GM04504 (cell line): ENCODE data around the gene SNAPC5.

Experiments
- DNase-seq: peaks from one replicate; pipeline ENCODE4 v3.0.0-alpha.2; 2012; ENCODE audit warnings: low read depth

SNAPC5 gene

DNA sequence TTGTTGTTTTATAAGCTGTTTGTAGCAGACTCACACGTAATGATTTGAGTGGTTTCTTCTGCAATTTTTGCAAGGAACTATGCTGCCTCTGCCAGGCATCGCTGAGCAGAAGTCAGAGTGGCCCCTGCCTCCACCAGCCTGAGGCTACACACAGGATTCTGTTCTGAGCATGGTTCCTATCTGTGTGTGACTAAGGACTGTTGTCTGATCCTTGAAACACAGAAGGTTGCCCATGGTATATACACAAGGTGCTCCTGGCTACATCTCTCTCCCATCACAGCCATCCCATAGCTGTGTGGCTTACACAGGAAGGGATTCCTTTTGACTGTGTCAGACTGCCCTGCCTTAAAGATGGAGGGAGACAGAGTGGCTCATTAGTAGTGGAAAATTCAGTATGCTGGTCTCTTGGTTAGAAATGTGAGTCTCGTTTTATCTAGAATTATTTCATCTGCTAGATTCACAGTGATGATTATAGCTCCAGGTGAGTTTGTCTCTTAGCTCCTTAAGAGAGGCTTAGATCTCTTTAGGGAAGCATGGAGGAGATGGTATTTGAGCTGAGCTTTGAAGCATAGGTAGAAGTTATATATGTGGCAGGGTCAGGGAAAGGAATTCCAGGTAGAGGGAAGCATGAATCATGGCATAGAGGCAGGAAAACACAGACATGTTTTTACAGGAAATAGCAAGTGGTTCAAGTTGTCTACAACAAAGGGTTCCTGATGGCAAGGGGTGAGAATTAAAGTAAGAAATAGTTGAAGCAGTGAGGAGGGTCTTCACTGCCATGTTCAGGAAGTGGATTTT, 37.5 kb downstream of the SNAPC5 start:
- DNase-seq: no peak

DNA sequence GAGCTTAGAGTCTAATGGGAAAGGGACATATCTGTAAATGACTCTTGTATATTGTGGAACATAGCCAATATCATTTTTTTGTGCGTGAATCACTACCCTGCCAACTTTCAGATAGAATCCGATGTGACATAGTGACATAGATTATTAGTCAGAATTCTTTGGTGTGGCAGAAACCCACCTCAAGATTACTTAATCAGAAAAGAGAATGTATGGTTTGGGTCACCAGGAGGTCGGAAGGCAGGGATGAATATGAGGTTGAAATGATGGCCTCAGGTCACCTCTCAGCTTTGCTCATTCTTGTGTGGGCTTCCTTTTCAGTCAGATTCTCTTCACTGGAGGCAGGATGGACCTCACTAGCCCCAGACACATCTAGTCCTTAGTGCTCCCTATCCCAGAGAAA, 41.4 kb downstream of the SNAPC5 start:
- no peak for DNase-seq

DNA sequence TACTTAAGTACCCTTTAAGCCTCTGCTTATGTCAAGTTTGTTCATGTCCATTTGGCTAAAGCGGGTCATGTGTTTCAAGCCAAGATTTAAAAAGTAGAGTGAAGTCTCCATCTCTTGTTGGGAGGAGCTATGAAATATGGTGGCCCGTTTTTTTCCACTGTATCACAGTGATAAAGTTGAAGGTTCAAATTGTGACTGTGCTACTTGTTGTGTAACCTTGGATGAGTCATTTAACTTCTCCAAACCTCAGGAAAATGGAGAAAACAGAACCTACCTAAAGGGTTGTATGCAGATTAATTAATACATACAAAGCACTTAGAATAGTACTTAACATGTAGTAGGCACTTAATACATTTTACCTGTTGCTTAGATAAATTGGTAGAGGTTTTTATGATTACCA, 43.4 kb downstream of the SNAPC5 start:
- no peak for DNase-seq

DNA sequence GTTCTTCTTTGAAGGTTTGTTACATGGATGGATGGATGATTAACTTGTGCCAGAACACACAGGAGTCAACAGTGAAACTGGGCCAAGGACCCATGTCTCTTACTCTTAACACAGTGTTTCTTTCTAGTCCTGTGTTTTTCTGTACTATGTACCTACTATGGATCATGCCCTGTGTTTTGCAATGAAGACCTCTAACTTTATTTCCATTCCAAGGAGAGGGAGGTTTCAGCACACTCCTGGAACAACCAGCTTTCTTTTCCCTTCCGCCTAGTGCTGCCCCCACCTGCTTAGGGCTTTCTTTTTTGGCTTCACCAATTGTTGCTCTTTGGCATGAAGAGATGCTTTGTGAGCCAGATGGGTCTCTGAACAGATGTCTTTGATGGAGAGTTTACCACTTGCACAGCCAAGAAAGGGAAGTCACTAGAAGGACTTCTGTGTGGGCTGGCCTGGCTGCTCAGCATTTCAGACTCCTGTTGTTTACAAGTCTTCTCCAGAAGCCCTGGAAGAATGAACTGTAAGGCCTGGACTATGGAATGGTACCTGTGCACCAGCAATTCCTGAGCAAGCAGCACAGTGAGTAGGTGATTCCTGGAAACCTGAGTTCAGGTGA, 44.5 kb downstream of the SNAPC5 start:
- no peak for DNase-seq

DNA sequence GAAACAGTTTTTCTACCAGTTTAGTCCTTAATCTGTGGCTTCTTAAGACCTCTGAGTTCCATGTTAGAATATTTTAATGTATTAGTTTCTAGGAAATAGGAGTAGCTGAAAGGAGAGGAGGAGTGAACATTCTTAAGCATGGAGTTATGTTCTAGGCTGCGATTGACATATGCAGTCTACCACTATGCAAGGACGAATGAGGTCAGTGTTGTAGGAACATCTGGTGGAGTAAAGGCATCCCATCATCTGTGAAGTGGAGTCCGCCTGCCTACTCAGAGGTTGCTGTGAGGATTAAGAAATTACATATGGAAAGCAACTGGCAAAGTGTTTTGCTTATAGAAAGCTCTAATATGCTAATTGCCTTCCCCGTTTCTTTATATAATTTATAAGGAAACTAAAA, 45.1 kb downstream of the SNAPC5 start:
- DNase-seq: no peak
